Fibroblast of lung (primary cell): ENCODE data around the gene NOD1. TPM values are rescaled to one million over a fixed set of nuclear protein-coding genes. Genes with fewer than 3 reads are reported as not detected.

Experiments used
- DNase-seq, 2 donors: peaks; one replicate each; pipeline versions ENCODE4 v3.0.0 to v3.0.0-alpha.2; 2010; ENCODE audit warnings: low read depth in 2 of 2
- H2AFZ ChIP-seq: 2 replicates; pipeline ENCODE4 v1.5.1; 2012; ENCODE audit warnings: low read length, control low read depth, inconsistent platforms
- H3K27ac ChIP-seq: 2 replicates; pipeline ENCODE4 v1.5.1; 2011; ENCODE audit warnings: low read length, control low read depth; ENCODE audit not compliant: insufficient read depth
- H3K27me3 ChIP-seq: 2 replicates; pipeline ENCODE4 v1.5.1; 2011; ENCODE audit warnings: mild to moderate bottlenecking, low read length; ENCODE audit not compliant: control insufficient read depth, insufficient read depth
- H3K36me3 ChIP-seq: 2 replicates; pipeline ENCODE4 v1.5.1; 2011; ENCODE audit warnings: low read length; ENCODE audit not compliant: control insufficient read depth, insufficient read depth
- H3K4me1 ChIP-seq: 2 replicates; pipeline ENCODE4 v1.5.1; 2011; ENCODE audit warnings: low read length; ENCODE audit not compliant: control insufficient read depth, insufficient read depth; ENCODE audit errors: extremely low read depth
- H3K4me2 ChIP-seq: 2 replicates; pipeline ENCODE4 v1.5.1; 2011; ENCODE audit warnings: low read length, control low read depth; ENCODE audit not compliant: insufficient read depth; ENCODE audit errors: extremely low read depth
- H3K4me3 ChIP-seq, 4 experiments: fragments of 200-600 bp in 1 of 4; sonication (generic) in 1 of 4; replicated peaks in 1 of 4; 2 replicates each; pipeline ENCODE4 v1.5.1; 2011 to 2016; ENCODE audit warnings: low read length in 4 of 4, low read depth in 3 of 4, mild to moderate bottlenecking in 3 of 4, control low read depth in 2 of 4, inconsistent platforms in 1 of 4, mixed read lengths in 1 of 4; ENCODE audit not compliant: insufficient read depth in 1 of 4; ENCODE audit errors: control extremely low read depth in 1 of 4
- H3K79me2 ChIP-seq: 2 replicates; pipeline ENCODE4 v1.5.1; 2012; ENCODE audit warnings: mild to moderate bottlenecking, low read length, inconsistent platforms; ENCODE audit not compliant: control insufficient read depth, insufficient read depth
- H3K9ac ChIP-seq: 2 replicates; pipeline ENCODE4 v1.5.1; 2011; ENCODE audit warnings: mild to moderate bottlenecking, low read length, control low read depth; ENCODE audit not compliant: insufficient read depth
- H3K9me3 ChIP-seq: 2 replicates; pipeline ENCODE4 v1.5.1; 2012; ENCODE audit warnings: low read depth, low read length; ENCODE audit not compliant: control insufficient read depth, insufficient read depth
- H4K20me1 ChIP-seq: 2 replicates; pipeline ENCODE4 v1.5.1; 2011; ENCODE audit warnings: low read length; ENCODE audit not compliant: control insufficient read depth, insufficient read depth; ENCODE audit errors: extremely low read depth
- EZH2 ChIP-seq: IDR thresholded peaks from 2 replicates; pipeline ENCODE4 v1.5.1; 2012; ENCODE audit warnings: low read length, control low read depth, mild to moderate bottlenecking; ENCODE audit errors: missing control alignments
- polyA plus RNA-seq, 2 donors: library from polyadenylated mRNA; depleted of rRNA in 1 of 2; stranded (reverse) in 1 of 2; unstranded in 1 of 2; fragments of >200 nt; gene quantifications; 2 replicates each; pipeline ENCODE4 v1.2.1, GENCODE V29; 2011 to 2012; ENCODE audit warnings: missing spikeins in 1 of 2
- total RNA-seq: library from RNA; depleted of rRNA; stranded (reverse); fragments of >200 nt; gene quantifications from 2 replicates; pipeline ENCODE4 v1.2.1, GENCODE V29; 2014
- TF ChIP-seq, protein P1 (sequence below), 2 donors: IDR thresholded peaks in 1 of 2; conservative IDR thresholded peaks in 1 of 2; 1 replicate in 1 of 2; 2 replicates in 1 of 2; pipeline ENCODE4 v1.5.1; 2011 to 2012; ENCODE audit warnings: low read length in 2 of 2, control low read depth in 1 of 2, inconsistent platforms in 1 of 2, low read depth in 1 of 2, mild to moderate bottlenecking in 1 of 2

NOD1 gene
- total and polyA plus RNA-seq, 2 donors (not counting 1 experiment from before 2014, with no cell fraction given) = 3.3 to 7.3 TPM

DNA sequence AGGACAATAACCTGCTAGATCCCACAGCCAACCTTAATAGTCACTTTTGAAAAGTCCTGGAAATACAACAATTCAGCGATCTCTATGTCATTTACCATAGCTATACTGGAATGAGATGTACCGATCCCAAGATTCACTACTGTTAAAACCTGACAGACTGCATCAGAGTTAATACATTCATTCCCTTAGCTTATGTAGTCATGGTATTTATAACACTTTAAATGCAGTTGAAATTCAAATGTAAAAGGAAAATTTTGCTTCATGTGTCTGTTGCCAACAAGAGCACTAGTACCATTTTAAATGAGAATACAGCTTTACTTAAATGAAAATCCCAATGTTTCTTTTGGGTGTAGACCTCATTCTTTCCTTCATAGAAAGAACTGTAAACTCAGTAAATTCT, 37.2 kb upstream of the NOD1 start:
- TF ChIP-seq, protein P1, sequence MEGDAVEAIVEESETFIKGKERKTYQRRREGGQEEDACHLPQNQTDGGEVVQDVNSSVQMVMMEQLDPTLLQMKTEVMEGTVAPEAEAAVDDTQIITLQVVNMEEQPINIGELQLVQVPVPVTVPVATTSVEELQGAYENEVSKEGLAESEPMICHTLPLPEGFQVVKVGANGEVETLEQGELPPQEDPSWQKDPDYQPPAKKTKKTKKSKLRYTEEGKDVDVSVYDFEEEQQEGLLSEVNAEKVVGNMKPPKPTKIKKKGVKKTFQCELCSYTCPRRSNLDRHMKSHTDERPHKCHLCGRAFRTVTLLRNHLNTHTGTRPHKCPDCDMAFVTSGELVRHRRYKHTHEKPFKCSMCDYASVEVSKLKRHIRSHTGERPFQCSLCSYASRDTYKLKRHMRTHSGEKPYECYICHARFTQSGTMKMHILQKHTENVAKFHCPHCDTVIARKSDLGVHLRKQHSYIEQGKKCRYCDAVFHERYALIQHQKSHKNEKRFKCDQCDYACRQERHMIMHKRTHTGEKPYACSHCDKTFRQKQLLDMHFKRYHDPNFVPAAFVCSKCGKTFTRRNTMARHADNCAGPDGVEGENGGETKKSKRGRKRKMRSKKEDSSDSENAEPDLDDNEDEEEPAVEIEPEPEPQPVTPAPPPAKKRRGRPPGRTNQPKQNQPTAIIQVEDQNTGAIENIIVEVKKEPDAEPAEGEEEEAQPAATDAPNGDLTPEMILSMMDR (conservative IDR thresholded peaks at IDR 0.05 in 1 of 2, IDR thresholded peaks at IDR 0.05 in 1 of 2; ENCODE audit: low read depth in 1 of 2, low read length in 2 of 2) = no peak
- TF ChIP-seq EZH2 = no peak
- peaks cover 3% of the 10 kb centered on the region for H3K4me1 ChIP-seq

DNA sequence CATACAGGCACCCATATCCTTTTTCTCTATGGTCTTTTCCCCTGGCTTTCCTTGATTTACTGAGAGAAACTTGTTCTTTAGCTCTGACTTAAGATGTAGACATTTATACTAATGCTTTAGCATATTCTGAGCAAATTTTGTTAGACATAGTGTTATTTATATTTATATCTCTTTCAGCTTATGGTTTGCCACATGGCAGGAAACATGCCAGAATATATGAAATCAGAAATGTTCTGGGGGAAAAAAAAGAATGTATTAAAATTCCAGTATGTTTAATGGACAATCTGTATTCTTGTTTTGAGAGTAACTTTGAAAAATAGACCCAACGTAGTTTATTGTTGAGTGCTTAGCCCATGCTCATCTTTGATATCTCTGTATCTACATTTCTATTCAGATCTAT, 36.2 kb upstream of the NOD1 start:
- Histone ChIP-seq H2AFZ (no peak overlapping the region), H3K27ac (no peak overlapping the region), H3K9ac (no peak overlapping the region), H3K36me3 (no peaks in the 10 kb centered on the region), H3K27me3 (no peaks in the 10 kb centered on the region), H3K79me2 (no peaks in the 10 kb centered on the region), H3K9me3 (no peaks in the 10 kb centered on the region), H3K4me2 (no peak overlapping the region), H3K4me1 (no peaks in the 10 kb centered on the region), H3K4me3 (no peak overlapping the region), H4K20me1 (no peaks in the 10 kb centered on the region)
- TF ChIP-seq, protein P1 (conservative IDR thresholded peaks at IDR 0.05 in 1 of 2, IDR thresholded peaks at IDR 0.05 in 1 of 2; ENCODE audit: low read depth in 1 of 2, low read length in 2 of 2) = no peak
- no peak for TF ChIP-seq EZH2
- no peak for DNase-seq

More for the DNA sequence above, 37.2 kb upstream of the NOD1 start:
- DNase-seq = no peak
- no peak overlapping the region for H3K27ac ChIP-seq
- no peak overlapping the region for H3K9ac ChIP-seq
- no peak overlapping the region for H3K4me3 ChIP-seq
- no peaks in the 10 kb centered on the region for H3K79me2 ChIP-seq
- H2AFZ ChIP-seq = no peak overlapping the region
- no peaks in the 10 kb centered on the region for H3K9me3 ChIP-seq
- H3K27me3 ChIP-seq = no peaks in the 10 kb centered on the region
- H4K20me1 ChIP-seq = no peaks in the 10 kb centered on the region
- H3K36me3 ChIP-seq = no peaks in the 10 kb centered on the region
- H3K4me2 ChIP-seq = no peak overlapping the region

DNA sequence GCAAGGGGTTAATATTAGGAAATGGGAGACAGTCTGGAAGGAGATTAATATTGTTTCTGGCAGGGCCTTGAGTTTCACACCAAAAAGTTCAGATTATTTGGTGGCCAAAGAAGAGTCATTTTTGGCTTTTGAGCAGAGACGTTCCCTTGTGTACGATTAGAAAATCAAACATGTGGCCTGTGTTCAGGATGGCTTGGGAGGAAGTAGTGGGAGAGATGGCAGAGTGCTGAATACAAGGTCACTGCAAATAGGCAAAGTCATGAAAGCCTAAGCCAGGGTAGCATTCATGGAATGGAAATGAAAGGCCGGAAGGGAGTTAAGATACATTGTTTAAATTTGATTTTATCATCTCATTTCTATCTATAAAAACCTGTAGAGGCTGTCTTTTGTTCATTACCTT, 35.6 kb upstream of the NOD1 start:
- H3K27ac ChIP-seq = no peak overlapping the region
- H2AFZ ChIP-seq = no peak overlapping the region
- H3K27me3 ChIP-seq = no peaks in the 10 kb centered on the region
- H3K36me3 ChIP-seq = no peaks in the 10 kb centered on the region
- no peaks in the 10 kb centered on the region for H3K9me3 ChIP-seq
- H3K9ac ChIP-seq = no peak overlapping the region
- H3K4me1 ChIP-seq = no peaks in the 10 kb centered on the region
- DNase-seq = no peak
- H3K79me2 ChIP-seq = no peaks in the 10 kb centered on the region
- H4K20me1 ChIP-seq = no peaks in the 10 kb centered on the region
- H3K4me3 ChIP-seq = no peak overlapping the region
- H3K4me2 ChIP-seq = no peak overlapping the region
- TF ChIP-seq, protein P1 (conservative IDR thresholded peaks at IDR 0.05 in 1 of 2, IDR thresholded peaks at IDR 0.05 in 1 of 2; ENCODE audit: low read depth in 1 of 2, low read length in 2 of 2) = no peak
- no peak for TF ChIP-seq EZH2
